ENCODE measurements around the gene CPNE8. TPM values are rescaled to one million over a fixed set of nuclear protein-coding genes. Genes with fewer than 3 reads are reported as not detected.
A peak's percentile ranks its signal among the peaks of the same experiment; 100 is the strongest.

Gene CPNE8
- total RNA-seq, 1 donor from 2014 or later: 6.1 TPM

DNA sequence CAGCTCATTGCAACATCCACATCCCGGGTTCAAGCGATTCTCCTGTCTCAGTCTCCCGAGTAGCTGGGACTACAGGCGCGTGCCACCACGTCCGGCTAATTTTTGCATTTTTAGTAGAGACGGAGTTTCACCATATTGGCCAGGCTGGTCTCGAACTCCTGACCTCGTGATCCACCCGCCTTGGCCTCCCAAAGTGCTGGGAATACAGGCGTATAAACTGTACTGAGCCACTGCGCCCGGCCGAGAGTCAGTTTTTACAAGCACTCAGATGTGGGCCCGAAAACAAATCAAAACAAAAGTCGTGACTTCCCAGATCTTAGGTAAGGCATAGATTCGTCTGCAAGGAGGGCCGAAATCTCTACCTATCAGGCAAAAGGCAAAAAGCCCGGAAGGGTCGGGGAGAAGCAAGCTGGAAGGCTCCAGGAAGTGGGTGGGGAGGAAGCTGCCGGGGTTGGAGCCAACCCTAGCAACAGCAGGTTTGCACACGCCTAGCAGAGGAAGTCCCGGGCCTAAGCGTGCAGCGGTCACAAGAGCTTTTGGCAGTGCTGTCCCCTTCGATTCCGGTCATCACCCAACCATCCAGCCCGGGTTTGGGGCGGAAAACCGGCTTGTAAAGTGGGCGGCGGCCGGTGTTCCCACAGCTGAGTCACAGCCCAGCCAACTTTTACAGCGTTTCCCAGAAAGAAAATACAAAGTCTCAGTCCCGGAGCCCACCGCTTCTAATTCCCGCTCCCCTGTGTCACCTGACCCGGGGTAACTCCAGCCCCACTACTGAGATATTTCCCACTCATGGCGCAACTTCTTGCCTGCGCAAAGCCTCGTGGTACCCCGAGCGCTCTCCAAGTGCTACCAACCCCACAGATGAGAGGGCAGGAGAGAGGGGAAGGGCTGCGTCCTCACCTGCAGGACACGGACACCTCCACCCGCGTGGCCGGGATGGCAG lies 583 bp downstream of the CPNE8 start:
- DNase-seq (ENCODE audit: low spot score): peak; percentile 93

DNA sequence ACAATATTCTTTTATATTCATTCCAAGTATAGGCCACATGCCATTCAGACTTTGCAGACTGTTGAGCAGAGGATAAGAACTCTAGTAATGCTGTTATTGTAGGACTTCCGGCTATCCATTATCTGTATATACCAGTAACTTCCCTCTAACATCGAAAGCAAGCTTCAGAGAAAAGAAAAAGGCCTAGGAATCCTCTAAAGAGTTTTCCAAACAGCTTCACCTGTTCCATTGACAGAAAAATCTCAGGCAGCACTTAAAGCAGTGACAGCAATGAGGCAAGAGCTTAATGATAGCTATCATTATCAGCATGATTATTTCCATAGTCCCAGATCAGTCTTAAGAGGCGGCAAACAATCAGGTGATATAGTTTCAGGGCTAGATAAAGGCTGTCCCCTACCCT lies 1.8 kb downstream of the CPNE8 start:
- DNase-seq (ENCODE audit: low spot score): no peak
- intact Hi-C loops (cut with DNase I): loop anchor here (10.0 kb wide), 1 partner anchor 371 kb away; no protein-coding TSS in a partner anchor

More for the DNA sequence above, 583 bp downstream of the CPNE8 start:
- intact Hi-C loops (cut with DNase I): loop anchor here (5.0 to 10.0 kb wide), 2 partner anchors 197 to 370 kb away; no protein-coding TSS in a partner anchor

DNA sequence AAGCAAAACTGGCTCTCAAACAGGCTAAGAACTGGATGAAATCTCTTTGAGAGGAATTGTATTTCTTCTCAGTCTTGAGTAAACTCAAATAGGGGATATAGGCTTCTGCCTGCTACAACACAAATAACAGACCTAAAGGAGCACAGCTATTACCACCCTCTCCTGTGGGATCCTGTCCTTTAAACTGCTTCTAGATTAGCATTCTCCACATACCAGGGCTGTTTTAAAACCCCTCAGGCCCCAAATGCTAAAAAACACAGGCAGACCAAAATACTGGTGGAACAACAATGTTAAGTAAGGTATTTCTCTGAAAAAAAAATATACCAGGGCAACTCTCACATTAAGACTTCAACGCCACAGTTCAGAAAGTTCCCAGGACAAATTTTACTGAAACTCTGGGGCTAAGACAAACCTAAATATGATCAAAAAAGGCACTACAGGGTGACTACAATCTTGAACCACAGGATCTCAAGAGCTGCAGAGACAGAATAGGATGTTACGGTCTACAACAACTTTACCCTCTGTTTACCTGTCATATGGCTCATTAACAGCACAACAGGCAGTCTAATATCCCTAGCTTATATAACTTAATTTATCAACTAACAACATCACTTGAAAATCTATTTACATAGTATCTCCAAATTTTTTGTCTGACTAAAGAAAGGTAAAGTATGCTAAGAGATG lies 7.2 kb downstream of the CPNE8 start:
- intact Hi-C loops (cut with DNase I): no loop called here
- no peak for DNase-seq (ENCODE audit: low spot score)

DNA sequence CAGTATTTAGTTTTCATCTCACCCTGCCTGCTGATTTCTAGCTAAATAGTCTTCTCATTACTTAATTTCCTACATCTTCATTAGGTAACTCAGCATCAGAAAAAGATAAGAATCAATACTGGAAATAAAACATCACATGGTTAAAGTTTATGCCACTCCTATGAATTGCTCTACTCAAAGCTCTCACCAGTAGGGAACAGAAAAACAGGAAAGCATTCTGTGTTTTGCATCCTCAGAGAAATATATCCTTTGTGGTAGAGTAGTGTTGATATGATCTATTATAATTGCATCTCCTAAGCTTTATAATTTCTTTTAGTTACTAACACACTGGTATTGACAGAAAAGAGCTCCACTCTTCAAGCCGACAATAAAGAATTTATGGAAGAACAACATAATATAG lies 9.9 kb downstream of the CPNE8 start:
- intact Hi-C loops (cut with DNase I): no loop called here
- DNase-seq (ENCODE audit: low spot score): no peak

DNA sequence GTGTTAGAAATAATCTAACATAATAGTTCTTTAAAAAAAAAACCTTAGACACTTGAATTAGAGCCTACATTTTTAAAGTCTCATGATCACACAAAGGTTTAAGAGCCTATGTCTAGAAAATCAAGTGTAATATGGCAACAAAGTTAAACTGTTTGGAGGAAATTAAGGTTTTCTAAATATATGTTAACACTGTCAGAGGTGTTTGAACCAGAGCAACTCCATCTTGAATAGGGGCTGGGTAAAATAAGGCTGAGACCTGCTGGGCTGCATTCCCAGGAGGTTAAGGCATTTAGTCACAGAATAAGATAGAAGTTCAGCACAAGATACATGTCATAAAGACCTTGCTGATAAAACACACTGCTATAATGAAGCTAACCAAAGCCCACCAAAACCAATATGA lies 12.4 kb downstream of the CPNE8 start:
- intact Hi-C loops (cut with DNase I): no loop called here
- no peak for DNase-seq (ENCODE audit: low spot score)

DNA sequence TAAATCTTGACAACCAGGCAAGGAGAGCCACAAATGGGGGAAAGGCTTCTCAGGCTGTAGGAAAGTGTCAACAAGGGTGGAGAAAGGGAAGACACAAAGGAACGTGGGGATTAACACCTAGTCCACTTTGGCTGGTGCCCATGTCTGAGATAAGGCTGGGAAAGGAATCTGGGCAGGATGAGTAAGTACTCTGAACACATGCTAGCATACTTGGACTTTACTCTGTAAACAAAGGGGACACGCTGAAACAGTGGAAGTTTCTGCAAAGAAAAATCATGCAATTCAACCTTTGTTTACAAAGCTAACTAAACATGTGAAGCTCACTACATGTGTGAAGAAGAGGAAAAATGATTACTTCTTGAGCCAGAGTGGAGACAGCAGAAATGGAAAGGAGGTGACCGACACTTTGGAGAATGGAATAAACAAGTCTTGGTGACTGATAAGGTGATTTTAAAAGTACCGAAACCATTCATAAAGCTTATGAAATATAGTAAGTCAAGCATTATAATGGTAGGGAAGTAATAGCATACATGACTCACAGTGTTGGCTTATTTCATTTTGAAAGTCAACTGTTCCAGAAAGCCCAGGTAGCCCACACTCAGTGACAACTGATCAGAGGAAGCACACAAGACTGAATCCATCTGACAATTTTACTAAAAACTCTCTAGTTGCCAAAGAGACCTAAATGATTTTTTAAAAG lies 13.2 kb downstream of the CPNE8 start:
- no peak for DNase-seq (ENCODE audit: low spot score)
- intact Hi-C loops (cut with DNase I): no loop called here

DNA sequence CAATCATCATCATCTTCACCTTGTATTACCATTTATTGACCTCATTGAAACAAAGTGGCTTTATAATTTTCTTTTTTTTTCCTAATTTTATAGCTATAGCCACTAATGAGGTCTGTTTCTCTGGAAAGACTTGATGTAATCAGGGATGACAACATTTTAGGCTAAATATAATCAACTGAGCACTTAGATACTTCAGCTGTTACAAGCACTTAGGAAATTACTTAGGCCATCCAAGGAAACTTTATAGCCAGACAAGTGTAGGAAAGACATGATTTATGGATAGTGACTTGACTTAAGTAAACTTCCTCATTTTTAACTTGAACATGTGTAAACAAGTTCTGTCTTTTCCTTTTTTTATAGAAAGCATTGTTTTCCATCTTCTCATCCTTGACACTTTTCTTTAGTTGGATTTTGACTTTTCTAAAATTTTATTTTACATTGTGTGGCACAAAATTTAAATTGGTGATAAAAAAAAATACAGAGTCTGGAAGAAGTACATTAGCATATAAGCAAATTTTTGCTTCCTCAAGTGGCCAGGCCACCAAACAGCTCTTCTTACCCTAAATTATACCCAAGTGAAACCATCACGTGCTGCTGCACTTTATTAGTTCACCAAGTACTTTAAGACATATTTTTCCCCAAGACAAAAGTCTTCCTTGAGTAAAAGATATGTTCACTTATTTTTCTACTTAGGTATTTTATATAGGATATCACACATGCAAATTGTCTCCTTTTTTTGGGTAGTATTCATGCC lies 15.1 kb downstream of the CPNE8 start:
- intact Hi-C loops (cut with DNase I): no loop called here
- no peak for DNase-seq (ENCODE audit: low spot score)

DNA sequence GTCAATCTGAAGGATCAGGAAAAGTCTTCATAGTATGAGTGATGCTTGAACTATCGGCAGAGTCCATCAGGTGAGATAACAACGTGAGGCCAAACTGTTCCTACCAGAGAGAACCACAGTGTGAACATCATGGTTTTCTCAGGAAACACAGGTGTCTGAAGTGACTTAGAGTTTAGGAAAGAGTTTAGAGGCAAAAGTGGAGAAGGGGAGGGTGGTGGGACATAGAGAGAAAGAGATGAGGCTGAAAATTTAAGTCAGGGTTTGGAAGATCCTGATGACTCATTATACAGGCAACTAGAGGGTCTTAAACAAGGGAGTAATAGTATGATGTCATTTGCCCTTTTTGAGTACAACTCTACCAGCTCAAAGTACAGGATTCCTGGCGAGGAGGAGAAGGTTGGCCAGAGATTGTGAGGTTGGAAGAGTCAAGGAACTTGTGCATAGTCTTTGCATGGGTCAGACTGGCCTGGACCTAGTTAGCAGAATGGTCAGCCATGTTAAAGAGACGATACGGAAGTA lies 16.0 kb downstream of the CPNE8 start:
- no peak for DNase-seq (ENCODE audit: low spot score)
- intact Hi-C loops (cut with DNase I): no loop called here

DNA sequence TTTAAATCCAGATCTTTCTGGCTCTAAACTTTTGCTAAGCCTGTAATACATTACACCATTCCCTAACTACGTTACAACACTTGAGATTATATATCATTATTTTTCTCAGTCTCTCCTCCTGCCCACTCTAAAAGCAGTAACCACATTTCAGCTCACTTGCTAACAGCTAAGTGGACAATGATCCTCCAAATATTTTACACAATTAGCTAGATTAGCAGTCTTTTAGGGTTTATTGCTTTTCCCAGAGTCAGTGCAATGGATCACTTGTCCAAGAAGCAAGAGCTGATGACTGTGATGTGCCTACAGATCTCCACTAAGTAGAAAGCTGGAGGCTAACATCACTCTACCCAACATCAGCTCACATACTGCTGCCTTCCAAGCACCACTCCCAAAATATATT lies 17.6 kb downstream of the CPNE8 start:
- DNase-seq (ENCODE audit: low spot score): no peak
- intact Hi-C loops (cut with DNase I): no loop called here

DNA sequence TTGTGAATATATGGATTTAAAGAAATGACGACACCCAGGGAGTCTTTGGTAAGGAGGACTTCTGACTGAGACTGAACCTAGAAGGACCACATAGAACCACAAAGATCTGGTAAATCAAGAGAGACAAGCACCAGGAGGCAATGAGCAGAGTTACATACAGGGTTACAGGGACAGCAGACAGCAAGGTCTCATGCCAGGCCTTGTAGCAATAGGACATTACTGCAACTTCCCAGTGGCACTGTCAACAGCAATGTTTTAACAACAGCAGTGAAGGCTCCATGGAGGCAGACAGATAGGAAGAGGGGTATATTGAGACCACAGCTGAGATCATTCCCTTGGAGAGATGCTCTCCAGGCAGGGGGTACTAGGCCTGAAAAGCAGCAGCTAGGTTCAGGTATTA lies 18.5 kb downstream of the CPNE8 start:
- intact Hi-C loops (cut with DNase I): no loop called here
- DNase-seq (ENCODE audit: low spot score): no peak

DNA sequence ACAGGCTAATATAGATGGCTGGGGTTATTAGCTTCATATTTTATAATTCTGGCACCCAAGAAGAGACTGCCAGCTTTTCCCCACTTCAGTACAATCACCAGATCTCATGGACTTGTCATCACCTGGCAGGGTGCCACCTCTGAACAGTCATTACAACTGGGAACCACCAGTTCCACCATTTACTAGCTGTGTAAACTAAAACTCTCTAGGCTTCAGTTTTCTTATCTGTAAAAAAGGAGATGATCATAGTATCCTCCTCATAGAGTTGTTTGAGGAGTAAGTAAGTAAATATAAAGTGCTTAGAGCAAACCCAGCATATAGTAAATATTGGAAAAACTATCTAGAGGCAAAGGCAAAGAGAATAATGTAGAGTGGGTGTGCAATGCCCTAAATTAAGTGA lies 19.3 kb downstream of the CPNE8 start:
- no peak for DNase-seq (ENCODE audit: low spot score)
- intact Hi-C loops (cut with DNase I): no loop called here

DNA sequence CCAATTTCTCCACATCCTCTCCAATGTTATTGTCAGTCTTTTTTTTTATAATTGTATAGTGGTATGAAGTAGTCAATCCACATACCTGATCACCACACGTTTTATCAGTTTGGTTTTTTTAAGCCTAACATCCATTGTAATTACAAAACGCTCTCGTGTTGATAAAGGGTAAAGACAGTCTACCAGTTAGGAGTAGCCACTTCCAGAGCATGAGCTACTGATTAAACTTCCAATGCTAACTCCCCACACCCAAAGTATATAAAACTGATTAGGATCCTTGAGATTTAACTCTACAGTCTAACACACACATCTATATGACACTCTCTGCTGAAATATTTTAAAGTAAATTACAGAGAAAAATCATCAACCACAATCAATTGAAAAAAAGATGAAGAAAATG lies 20.7 kb downstream of the CPNE8 start:
- DNase-seq (ENCODE audit: low spot score): no peak
- intact Hi-C loops (cut with DNase I): no loop called here

DNA sequence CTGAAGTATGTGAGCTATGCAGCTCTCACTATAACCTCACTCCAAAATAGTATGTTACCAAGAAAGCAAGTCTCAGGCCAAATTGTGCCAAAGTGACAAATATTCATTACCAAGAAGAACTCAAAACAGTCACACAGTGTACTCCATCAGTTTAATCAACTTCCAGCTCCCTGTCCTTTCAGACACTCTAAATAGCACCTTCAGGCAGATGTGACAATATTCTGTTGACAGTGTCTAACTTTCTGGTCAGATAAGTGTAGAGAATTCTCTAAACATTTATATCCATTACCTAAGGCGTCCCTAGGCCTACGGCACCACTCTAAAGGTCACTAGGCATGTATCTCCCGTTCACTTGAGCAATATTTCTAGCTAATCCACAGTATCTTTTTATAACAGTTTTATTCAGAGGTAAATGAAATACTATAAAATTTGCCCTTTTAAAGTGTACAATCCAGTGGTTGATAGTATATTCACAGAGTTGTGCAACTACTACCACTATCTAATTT lies 21.7 kb downstream of the CPNE8 start:
- intact Hi-C loops (cut with DNase I): no loop called here
- no peak for DNase-seq (ENCODE audit: low spot score)

DNA sequence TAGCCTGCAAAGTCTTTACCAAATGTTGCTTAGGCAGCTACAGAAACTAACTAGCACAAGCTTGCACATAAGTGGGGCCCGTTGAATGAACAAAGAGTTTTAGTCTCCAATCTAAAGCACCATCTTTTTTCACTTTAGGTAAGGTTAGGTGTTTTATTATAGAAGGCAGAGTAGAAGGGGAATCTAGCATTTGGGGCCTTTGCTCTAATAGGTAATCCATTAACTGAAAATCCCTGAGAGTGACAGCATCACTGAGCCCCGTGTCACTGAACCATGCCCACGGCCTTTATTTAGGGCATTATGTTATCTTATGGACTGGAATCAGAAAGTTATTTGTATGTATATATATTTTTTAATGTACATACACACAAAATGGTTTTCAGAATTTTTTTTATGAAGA lies 25.1 kb downstream of the CPNE8 start:
- intact Hi-C loops (cut with DNase I): no loop called here
- DNase-seq (ENCODE audit: low spot score): no peak

DNA sequence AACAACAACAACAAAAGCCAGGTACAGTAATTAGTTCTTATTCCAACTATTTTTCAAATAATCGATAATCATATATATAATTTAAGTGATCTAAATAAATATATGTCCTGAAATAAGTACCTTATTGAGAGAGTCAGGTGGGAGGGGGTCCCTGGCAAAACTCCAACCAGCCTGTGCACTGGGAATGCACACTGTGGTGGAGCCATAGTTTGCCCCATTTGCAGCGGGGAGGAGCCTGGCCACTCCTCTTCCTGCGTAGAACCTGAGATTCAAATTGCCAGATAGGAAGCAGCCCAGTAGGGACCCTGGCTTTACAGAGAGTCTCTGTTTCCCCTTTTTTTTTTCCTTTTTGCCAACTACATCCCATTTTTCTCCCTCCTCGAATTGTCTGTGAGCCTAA lies 26.4 kb downstream of the CPNE8 start:
- DNase-seq (ENCODE audit: low spot score): no peak
- intact Hi-C loops (cut with DNase I): no loop called here

DNA sequence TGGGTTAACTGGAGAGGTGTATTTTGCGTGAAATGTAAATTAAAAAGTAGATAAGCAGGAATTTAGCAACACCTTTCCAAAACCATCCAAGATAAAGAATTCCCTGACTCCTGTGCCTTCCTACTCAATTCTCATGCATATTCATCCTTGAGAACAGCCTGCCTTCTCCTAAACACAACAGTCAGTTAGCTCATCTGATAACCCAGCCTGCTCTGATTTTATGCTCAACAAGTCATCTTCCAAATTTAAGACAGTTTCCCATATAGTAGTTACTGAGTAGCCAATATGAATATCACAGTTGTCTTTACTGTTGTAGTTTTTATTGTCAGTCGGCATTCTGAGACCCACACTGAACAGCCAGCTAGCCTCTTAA lies 27.1 kb downstream of the CPNE8 start:
- DNase-seq (ENCODE audit: low spot score): no peak

DNA sequence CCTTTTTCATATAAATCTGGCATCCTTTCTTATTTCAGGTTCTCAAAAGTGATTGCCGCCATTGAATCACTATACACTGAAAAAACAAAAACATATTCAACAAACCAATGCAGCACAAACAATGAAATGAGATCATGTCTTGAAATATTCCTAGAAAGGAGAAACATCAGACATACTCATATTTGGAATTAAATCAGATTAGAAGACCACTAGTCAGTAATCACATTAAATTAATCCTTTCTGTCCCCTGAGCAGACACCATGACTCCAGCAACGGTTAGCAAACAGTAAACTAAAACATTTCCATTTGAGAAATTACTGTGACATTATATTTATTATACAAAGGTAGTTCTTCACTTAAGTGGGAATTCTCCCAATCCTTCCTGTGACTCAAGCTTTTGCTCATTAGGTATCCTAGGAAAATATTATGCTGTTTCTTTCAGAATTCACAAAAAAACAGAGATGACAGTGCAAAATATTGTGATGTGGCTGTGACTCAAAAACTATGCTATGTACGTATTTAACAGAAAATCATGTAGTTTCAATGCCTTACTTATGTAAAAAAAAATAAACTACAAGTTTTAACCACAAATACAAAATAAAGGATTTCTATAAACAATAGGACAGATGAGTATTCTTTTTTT lies 29.7 kb downstream of the CPNE8 start:
- intact Hi-C loops (cut with DNase I): no loop called here
- DNase-seq (ENCODE audit: low spot score): no peak

More for the DNA sequence above, 27.1 kb downstream of the CPNE8 start:
- intact Hi-C loops (cut with DNase I): no loop called here

DNA sequence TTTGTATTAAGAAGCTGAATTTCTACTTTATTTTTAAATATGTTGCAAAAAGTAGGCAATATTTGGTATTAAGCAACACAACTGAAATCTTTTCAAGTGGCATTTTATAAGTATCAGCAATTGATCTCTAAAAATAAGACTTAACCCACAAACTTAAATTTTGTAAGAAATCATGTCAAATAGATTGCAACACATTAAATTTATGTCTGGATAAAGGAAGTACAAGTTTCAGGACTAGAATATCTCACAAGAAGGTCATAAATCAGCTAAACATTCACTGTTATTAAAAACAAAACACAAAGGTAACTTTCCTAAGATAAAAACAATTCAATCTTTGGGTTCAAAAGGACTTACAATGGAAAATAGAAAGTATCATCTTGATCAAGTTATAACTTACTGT lies 32.8 kb downstream of the CPNE8 start:
- no peak for DNase-seq (ENCODE audit: low spot score)
- intact Hi-C loops (cut with DNase I): no loop called here

DNA sequence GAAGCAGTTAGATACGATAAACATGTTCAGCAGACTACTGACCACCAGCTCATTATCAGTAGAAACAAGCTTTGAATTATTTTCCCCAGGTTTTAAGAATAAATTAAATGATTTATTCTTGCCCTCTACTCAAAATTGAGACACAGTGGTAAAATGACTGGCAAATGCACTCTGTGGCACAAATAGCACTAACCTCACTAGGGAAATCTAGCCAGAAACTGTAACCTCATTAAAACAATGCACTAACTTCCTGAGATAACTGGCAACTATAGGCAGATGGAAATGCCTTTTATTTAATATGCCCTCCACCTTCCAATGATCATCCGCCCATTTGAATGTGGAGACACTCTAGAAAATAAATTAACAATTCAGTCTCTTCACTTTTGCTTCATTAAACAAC lies 33.2 kb downstream of the CPNE8 start:
- intact Hi-C loops (cut with DNase I): no loop called here
- DNase-seq (ENCODE audit: low spot score): no peak
